Posterior cingulate gyrus (tissue), 11 donors: ENCODE measurements around the gene ZNF625.
"Not testable (repeated sequence)": the region's sequence is repeated elsewhere in the genome, so short reads cannot be mapped to it uniquely, and the experiment has no call there.

Experiments used
- DNase-seq, 10 donors: peaks; one replicate each; pipeline versions ENCODE4 v3.0.0 to v3.0.0-alpha.2; 2020 to 2021; ENCODE audit warnings: mixed read lengths in 3 of 10
- intact Hi-C: fragments of 100-400 bp; cut with DNase I; formaldehyde crosslinking; loops from one replicate; pipeline ENCODE4 v1.15.1; 2023

ZNF625 gene

GRCh38 chr19:12139885-12140544 lies 16.5 kb downstream of the ZNF625 start, which contains the start of gene ZNF20:
Gene ZNF20, minus strand, starts transcription at chr19:12140350. Its CDS starts 168 bp downstream, at chr19:12140182.
- intact Hi-C loops = loop anchor here (1.0 to 5.0 kb wide), 5 partner anchors 49 to 343 kb away; partner anchors contain the start of genes ZNF491 and ZNF700

GRCh38 chr19:12139269-12139668 lies 17.3 kb downstream of the ZNF625 start:
- DNase-seq = no peak
- intact Hi-C loops = no loop called here

More at GRCh38 chr19:12139885-12140544, 16.5 kb downstream of the ZNF625 start, which contains the start of gene ZNF20:
- DNase-seq = peak; percentile 92 to 99 (median 96)

GRCh38 chr19:12137221-12137940 lies 19.2 kb downstream of the ZNF625 start:
- intact Hi-C loops = no loop called here
- no peak for DNase-seq

GRCh38 chr19:12133069-12133468 lies 23.5 kb downstream of the ZNF625 start:
- DNase-seq = no peak
- intact Hi-C loops = no loop called here

- intact Hi-C loops = no loop called here
- no peak for DNase-seq
These were observed 29.8 kb downstream of the ZNF625 start for GRCh38 chr19:12126707-12127106.

- DNase-seq = peak in 1 of 10 donors; percentile 69
- intact Hi-C loops = no loop called here
These were observed 39.1 kb downstream of the ZNF625 start for GRCh38 chr19:12117201-12117970.

- intact Hi-C loops = no loop called here
- DNase-seq = no peak
These were observed 43.4 kb downstream of the ZNF625 start for GRCh38 chr19:12113121-12113520.

- no peak for DNase-seq
- intact Hi-C loops = no loop called here
These were observed 43.8 kb downstream of the ZNF625 start for GRCh38 chr19:12112701-12113100.

- intact Hi-C loops = no loop called here
- DNase-seq = no peak
These were observed 44.4 kb downstream of the ZNF625 start for GRCh38 chr19:12111943-12112637.

- DNase-seq = no peak
- intact Hi-C loops = no loop called here
These were observed 45.4 kb downstream of the ZNF625 start for GRCh38 chr19:12111176-12111575.

GRCh38 chr19:12103909-12104308 lies 52.6 kb downstream of the ZNF625 start:
- intact Hi-C loops = not testable (repeated sequence)

GRCh38 chr19:12098040-12098439 lies 58.5 kb downstream of the ZNF625 start:
- no peak for DNase-seq
- intact Hi-C loops = no loop called here

More at GRCh38 chr19:12103909-12104308, 52.6 kb downstream of the ZNF625 start:
- not testable (repeated sequence) for DNase-seq

GRCh38 chr19:12095111-12095790 lies 61.3 kb downstream of the ZNF625 start:
- no peak for DNase-seq
- intact Hi-C loops = no loop called here
